C4-2B (cell line): Measurements from ENCODE around the gene SYNPO2.
A peak's percentile ranks its signal among the peaks of the same experiment; 100 is the strongest.
"Not testable (repeated sequence)": the region's sequence is repeated elsewhere in the genome, so short reads cannot be mapped to it uniquely, and the experiment has no call there.

Experiments used
- H3K27ac ChIP-seq: fragments of 450-650 bp; 2 replicates; pipeline ENCODE4 v1.5.1; 2017
- CTCF ChIP-seq: fragments of 450-650 bp; conservative IDR thresholded peaks from 2 replicates; pipeline ENCODE4 v1.5.1; 2017; ENCODE audit warnings: mild to moderate bottlenecking
- ZFX ChIP-seq: fragments of 450-650 bp; IDR thresholded peaks from 2 replicates; pipeline ENCODE4 v1.6.1; 2017

The SYNPO2 gene

DNA sequence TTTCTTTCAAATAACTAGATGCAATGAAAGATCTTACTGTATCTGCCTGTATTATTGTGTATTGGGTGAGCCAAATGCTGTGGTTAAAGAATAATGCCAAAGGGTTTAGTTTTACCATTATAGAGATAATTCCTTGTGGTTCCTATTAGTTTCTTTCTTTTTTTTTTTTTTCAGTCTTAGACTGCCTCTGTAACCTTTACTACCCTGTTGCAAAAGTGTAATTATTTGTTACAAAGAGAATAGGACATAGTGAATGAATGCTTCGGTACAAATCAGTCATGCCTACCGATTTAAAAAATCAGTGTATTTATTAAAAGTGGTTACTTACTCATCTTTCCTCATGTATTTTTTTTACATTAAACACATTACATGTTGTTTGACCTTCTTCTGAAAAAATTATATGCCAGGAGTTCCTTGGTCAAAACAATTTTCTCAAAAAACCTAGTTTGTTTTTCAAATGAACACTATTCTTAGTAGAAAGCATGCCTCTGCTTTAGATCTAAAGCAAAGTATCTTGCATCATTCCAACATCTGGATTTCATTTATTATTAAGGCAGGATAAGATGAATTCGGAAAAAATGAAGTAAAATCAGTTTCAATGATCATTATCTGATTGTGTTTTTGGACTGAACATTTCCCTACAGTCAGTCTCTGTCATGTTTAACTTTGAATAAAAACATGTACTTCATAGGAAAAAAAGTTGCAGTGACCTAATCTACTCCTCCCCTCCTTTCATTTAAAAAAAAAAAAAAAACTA is 21.2 kb upstream of the SYNPO2 start:
- TF ChIP-seq CTCF, result no peak
- TF ChIP-seq ZFX, result no peak
- no peak overlapping the region for H3K27ac ChIP-seq

- no peak for TF ChIP-seq CTCF
- no peak for TF ChIP-seq ZFX
- no peak overlapping the region for H3K27ac ChIP-seq
These were observed 18.8 kb upstream of the SYNPO2 start for GRCh38 chr4:118869808-118870342.

GRCh38 chr4:118872181-118872580 is 16.5 kb upstream of the SYNPO2 start:
- TF ChIP-seq CTCF (no peak), ZFX (no peak)
- H3K27ac ChIP-seq, result no peak overlapping the region

- no peak overlapping the region for H3K27ac ChIP-seq
- TF ChIP-seq ZFX, result no peak
- TF ChIP-seq CTCF, result no peak
These were observed 10.9 kb upstream of the SYNPO2 start for GRCh38 chr4:118877797-118878196.

DNA sequence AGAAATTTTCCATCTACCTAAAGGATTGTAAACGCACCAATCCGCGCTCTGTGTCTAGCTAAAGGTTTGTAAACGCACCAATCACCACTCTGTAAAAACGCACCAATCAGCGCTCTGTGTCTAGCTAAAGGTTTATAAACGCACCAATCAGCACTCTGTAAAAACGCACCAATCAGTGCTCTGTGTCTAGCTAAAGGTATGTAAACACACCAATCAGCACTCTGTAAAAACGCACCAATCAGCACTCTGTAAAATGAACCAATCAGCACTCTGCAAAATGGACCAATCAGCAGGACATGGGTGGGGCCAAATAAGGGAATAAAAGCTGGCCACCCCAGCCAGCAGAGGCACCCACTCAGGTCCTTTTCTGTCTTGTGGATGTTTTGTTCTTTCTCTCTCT is 10.1 kb upstream of the SYNPO2 start:
- H3K27ac ChIP-seq, result not testable (repeated sequence)

DNA sequence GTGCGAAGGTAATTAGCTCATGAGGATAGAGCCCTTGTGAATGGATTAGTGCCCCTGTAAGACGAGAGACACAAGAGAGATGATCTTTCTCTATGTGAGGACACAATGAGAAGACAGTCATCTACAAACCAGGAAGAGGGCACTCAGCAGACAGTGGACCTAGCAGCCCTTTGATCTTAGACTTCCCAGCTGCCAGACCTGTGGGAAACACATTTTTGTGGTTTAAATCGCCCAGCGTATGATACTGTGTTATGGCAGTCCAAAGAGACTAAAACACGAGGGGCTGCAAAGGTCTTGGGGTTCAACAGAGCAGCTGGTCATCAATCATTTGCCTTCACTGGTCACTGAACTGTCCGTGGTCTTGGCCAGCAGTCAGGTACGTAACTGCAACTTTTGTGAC is 9.2 kb upstream of the SYNPO2 start:
- TF ChIP-seq ZFX, result no peak
- no peak for TF ChIP-seq CTCF
- H3K27ac ChIP-seq, result no peak overlapping the region

DNA sequence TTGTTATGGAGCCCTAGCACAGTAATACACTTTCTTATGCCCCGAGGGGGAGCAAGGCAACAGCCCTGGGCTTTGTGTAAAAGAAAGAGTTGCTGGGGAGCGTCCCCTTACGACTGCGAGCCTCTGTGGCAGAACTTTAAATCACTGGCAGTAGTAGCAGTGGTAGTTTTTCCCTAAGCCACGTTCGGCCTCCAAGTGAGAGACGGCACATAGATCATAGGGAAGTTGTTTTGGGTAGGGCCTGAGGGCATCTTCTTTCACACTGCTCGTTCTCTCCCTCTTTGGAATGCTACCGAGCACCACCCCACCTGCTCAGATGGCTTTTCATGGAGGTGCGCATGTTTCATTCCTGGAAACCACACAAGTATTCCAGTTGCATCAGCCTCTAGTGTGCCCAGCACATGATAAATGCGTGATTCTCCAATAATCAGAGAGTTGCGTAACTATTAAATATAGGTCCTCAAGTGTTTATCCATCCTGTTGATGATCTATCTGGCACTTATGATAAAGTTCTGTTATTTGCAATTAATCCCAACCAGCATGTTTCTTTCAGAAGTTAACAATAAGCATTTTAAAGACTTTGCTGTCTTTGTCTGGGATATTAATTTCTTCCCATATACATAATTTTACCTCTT is 7.0 kb upstream of the SYNPO2 start:
- TF ChIP-seq ZFX (no peak), CTCF (no peak)
- no peak overlapping the region for H3K27ac ChIP-seq

DNA sequence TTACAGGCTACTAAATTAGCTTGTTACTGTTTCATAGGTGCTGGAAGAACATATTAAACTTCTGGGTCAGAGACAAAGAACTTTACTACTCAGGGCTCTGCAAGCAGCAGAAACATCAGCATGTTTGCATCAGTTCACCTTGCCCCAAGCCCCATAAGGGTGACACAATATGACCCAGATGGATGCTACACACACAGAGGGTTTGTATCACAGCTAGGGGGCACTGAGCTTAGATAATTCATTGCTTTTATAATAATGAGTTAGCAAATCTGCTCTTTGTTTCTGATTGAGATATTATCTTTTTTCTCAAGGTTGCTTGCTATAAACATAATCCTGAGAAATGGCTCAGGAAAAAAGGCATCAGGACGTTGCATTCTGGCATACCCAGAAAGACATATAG is 4.8 kb upstream of the SYNPO2 start:
- no peak overlapping the region for H3K27ac ChIP-seq
- TF ChIP-seq ZFX, result no peak
- TF ChIP-seq CTCF, result peak; percentile 16
